HUES6 (cell line): ENCODE measurements around the gene GNLY.

ENCODE experiments used
- H3K27ac ChIP-seq: 2 replicates; pipeline ENCODE4 v1.7.0; 2013; ENCODE audit warnings: low read depth, mild to moderate bottlenecking, low read length, inconsistent platforms
- H3K27me3 ChIP-seq: 2 replicates; pipeline ENCODE4 v1.6.1; 2013; ENCODE audit warnings: low read length; ENCODE audit not compliant: control insufficient read depth, insufficient read depth
- H3K36me3 ChIP-seq: 2 replicates; pipeline ENCODE4 v1.6.1; 2013; ENCODE audit warnings: low read length; ENCODE audit not compliant: control insufficient read depth, insufficient read depth
- H3K4me1 ChIP-seq: 2 replicates; pipeline ENCODE4 v1.6.1; 2013; ENCODE audit warnings: low read length; ENCODE audit not compliant: control insufficient read depth, insufficient read depth
- H3K4me3 ChIP-seq: 2 replicates; pipeline ENCODE4 v1.5.1; 2013; ENCODE audit warnings: low read depth, low read length
- H3K9ac ChIP-seq: one replicate; pipeline ENCODE4 v1.6.1; 2013; ENCODE audit warnings: mild to moderate bottlenecking, low read length
- H3K9me3 ChIP-seq: 2 replicates; pipeline ENCODE4 v1.6.1; 2013; ENCODE audit warnings: low read depth, low read length; ENCODE audit not compliant: control insufficient read depth, insufficient read depth

The GNLY gene

DNA sequence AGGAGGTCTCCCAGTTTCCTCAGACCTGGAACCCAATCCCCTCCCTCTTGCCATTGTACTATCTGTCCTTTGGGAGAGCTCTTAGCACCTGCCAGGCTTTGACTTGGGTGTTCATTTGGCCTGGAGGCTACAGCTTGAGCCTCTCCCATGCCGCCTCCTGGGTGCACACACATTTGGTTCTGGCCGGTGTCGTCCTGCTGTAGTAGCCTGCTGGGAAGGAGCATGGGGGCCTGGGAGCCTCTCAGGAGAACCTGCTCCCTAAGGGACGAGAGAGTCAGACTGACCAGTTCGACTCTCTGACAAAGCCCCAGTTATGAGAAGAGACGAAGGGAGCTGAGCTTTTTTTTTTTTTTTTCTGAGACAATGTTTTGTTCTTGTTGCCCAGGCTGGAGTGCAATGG lies 18.7 kb upstream of the GNLY start:
- H3K4me3 ChIP-seq, result no peak overlapping the region
- H3K9ac ChIP-seq, result no peak overlapping the region
- H3K27ac ChIP-seq, result no peak overlapping the region
- no peaks in the 10 kb centered on the region for H3K9me3 ChIP-seq
- H3K4me1 ChIP-seq, result peaks cover 11% of the 10 kb centered on the region
- peaks cover 3% of the 10 kb centered on the region; the same call in 1 of the 2 replicates for H3K27me3 ChIP-seq
- H3K36me3 ChIP-seq, result no peaks in the 10 kb centered on the region

DNA sequence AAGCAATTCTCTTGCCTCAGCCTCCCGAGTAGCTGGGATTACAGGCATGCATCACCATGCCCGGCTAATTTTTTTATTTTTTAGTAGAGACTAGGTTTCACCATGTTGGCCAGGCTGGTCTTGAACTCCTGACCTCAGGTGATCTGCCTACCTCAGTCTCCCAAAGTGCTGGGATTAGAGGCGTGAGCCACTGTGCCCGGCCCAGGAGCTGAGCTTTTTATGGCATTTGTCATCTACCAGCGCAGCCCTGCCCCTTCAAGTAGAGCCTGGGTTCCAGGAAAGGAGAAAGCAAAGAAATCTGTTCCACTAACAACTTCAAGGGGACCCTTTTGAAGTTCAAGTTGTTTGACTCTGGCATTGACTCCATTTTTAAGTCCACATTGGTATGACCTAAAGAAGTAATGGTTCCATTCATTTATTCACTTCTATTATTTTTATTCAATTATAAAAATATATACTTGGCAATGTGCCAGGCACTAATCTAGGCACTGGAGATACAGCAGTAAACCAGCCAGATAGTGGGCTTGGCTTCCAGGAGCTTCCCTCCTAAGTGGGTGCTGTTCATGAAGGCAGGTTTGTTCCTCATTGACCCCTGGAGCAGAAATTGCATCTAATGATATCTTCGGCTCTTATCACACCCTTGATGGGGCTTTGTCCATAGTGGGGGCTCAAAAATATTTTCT lies 18.2 kb upstream of the GNLY start:
- Histone ChIP-seq H3K4me3 (no peak overlapping the region), H3K27me3 (peaks cover 3% of the 10 kb centered on the region; the same call in 1 of the 2 replicates), H3K9me3 (no peaks in the 10 kb centered on the region), H3K36me3 (no peaks in the 10 kb centered on the region), H3K4me1 (peaks cover 11% of the 10 kb centered on the region), H3K27ac (no peak overlapping the region), H3K9ac (no peak overlapping the region)

DNA sequence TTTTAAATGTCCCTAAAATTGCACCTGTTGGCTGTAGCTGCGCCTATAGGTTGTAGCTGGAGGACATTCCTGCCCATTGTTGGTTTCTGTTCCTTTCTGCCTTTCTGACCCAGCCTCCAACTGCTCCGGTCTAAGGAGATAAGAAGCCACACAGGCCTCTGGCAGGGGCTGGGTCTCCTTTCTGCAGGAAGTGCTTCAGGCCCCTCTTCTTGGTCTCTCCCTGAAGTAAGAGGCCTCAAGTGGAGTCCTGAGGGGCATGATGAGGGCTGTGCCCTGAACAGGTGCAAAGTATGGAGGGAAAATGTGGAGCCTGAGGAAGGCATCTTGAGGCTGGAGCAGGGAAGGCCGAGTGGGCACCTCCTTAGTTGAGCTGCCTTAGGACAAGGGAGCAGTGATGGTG lies 15.8 kb upstream of the GNLY start:
- no peak overlapping the region for H3K27ac ChIP-seq
- H3K4me1 ChIP-seq, result peaks cover 8% of the 10 kb centered on the region
- H3K36me3 ChIP-seq, result no peaks in the 10 kb centered on the region
- no peak overlapping the region for H3K9ac ChIP-seq
- no peaks in the 10 kb centered on the region for H3K9me3 ChIP-seq
- no peak overlapping the region for H3K4me3 ChIP-seq
- peaks cover 3% of the 10 kb centered on the region; the same call in 1 of the 2 replicates for H3K27me3 ChIP-seq

- H3K9me3 ChIP-seq, result no peaks in the 10 kb centered on the region
- H3K27ac ChIP-seq, result no peak overlapping the region
- no peak overlapping the region for H3K9ac ChIP-seq
- H3K4me1 ChIP-seq, result peaks cover 6% of the 10 kb centered on the region
- H3K36me3 ChIP-seq, result no peaks in the 10 kb centered on the region
- H3K27me3 ChIP-seq, result peaks cover 3% of the 10 kb centered on the region; the same call in 1 of the 2 replicates
- peak overlapping the region; percentile 42 for H3K4me3 ChIP-seq
Measured at GRCh38 chr2:85678794-85679672, 15.1 kb upstream of the GNLY start.

DNA sequence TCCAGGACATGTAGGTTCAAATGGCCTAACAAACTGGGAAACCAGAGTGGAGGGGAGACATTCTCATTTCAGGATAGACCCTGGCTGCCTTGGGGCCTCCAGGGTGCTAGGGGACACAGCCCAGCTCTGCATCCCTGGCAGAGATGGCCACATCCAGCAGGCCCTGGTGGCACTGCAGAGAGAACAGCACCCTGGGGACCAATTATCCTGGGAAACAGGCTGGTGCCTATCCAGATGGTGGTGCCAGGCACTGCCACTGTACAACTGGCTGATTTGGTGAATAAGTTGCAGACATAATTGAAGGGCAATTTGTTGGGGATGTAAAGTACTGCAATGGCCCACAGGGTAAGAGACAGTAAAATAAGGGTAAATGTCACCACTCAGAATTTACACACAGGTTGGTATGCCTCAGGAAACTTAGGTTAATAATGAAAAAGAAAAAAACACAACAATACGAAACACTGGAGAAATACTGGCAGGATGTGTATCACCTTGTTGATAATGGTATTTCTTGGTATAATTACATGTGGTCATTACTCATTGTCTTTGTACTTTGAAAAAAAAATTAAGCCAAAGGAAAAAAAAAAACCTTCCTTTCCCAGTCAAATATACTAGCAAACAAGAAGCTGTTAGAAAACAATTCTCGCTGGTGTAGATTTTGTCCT lies 13.3 kb upstream of the GNLY start:
- Histone ChIP-seq H3K9ac (no peak overlapping the region), H3K36me3 (no peaks in the 10 kb centered on the region), H3K9me3 (no peaks in the 10 kb centered on the region), H3K4me3 (no peak overlapping the region), H3K27me3 (peaks cover 3% of the 10 kb centered on the region; the same call in 1 of the 2 replicates), H3K4me1 (peaks cover 6% of the 10 kb centered on the region), H3K27ac (no peak overlapping the region)

DNA sequence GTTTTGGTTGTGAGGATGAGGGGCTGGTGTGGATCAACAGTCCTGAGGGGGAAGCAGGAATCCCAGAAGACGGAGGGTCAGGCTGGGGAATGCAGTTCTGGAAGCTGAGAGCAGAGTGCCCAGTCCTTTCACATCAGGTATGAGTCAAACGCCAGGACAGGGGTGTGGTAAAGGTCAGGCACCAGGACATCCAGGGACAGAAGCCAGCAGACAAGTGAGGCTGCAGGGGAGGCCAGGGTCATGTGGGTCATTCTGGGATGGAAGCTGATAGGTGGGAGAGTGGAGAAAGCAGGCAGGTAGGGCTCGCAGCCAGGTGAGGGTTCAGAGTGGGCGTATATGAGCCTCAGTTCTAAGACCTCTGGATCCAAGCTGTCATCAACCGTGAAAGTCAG lies 12.8 kb upstream of the GNLY start:
- Histone ChIP-seq H3K36me3 (no peaks in the 10 kb centered on the region), H3K9ac (no peak overlapping the region), H3K27me3 (peaks cover 3% of the 10 kb centered on the region; the same call in 1 of the 2 replicates), H3K9me3 (no peaks in the 10 kb centered on the region), H3K27ac (no peak overlapping the region), H3K4me3 (no peak overlapping the region), H3K4me1 (peaks cover 6% of the 10 kb centered on the region)

DNA sequence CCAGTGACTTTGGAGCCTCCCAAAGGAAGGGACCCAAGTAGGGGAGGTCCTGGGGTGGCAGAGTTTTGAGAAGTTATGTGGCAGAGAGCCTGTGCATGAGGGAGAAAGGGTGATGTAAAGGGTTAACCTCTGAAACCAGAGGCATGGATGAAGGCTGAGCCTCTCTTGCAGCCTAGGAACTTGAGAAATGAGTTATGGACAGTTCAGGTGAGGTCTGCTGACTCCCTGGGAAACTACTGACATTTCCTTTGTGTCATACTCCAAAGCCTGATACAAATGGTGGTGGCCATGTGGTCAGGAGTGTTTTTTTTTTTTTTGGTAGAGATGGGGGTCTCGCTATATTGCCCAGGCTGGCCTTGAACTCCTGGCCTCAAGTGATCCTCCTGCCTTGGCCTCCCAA lies 12.4 kb upstream of the GNLY start:
- no peak overlapping the region for H3K9ac ChIP-seq
- peaks cover 3% of the 10 kb centered on the region; the same call in 1 of the 2 replicates for H3K27me3 ChIP-seq
- no peaks in the 10 kb centered on the region for H3K9me3 ChIP-seq
- H3K4me3 ChIP-seq, result no peak overlapping the region
- no peak overlapping the region for H3K27ac ChIP-seq
- peaks cover 6% of the 10 kb centered on the region for H3K4me1 ChIP-seq
- no peaks in the 10 kb centered on the region for H3K36me3 ChIP-seq

DNA sequence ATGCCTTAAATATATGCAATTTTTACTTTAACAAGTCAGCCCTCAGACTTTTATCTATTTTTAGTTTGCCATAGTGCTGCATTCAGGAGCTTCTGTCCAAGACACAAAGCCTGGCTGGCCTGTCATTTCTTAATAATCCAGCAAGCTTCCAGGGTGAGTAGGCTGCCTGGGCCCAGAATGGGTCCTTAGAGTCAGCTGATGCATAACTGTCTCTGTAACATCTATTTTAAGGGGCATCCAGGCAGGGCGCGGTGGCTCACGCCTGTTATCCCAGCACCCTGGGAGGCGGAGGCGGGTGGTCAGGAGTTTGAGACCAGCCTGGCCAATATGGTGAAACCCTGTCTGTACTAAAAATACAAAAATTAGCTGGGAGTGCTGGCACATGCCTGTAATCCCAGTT lies 11.8 kb upstream of the GNLY start:
- Histone ChIP-seq H3K4me1 (peaks cover 6% of the 10 kb centered on the region), H3K36me3 (no peaks in the 10 kb centered on the region), H3K9me3 (no peaks in the 10 kb centered on the region), H3K27me3 (peaks cover 3% of the 10 kb centered on the region; the same call in 1 of the 2 replicates), H3K4me3 (no peak overlapping the region), H3K27ac (no peak overlapping the region), H3K9ac (no peak overlapping the region)

GRCh38 chr2:85684380-85684779 lies 9.8 kb upstream of the GNLY start:
- Histone ChIP-seq H3K36me3 (no peaks in the 10 kb centered on the region), H3K4me3 (no peak overlapping the region), H3K4me1 (no peaks in the 10 kb centered on the region; the same call in 1 of the 2 replicates), H3K9ac (no peak overlapping the region), H3K27me3 (peaks cover 1% of the 10 kb centered on the region; the same call in 1 of the 2 replicates), H3K9me3 (no peaks in the 10 kb centered on the region), H3K27ac (no peak overlapping the region)

- H3K27ac ChIP-seq, result no peak overlapping the region
- H3K9ac ChIP-seq, result no peak overlapping the region
Measured at GRCh38 chr2:85684806-85685205, 9.4 kb upstream of the GNLY start.

More at GRCh38 chr2:85684806-85685205, 9.4 kb upstream of the GNLY start:
- Histone ChIP-seq H3K36me3 (no peaks in the 10 kb centered on the region), H3K4me1 (no peaks in the 10 kb centered on the region; the same call in 1 of the 2 replicates), H3K9me3 (no peaks in the 10 kb centered on the region), H3K27me3 (no peaks in the 10 kb centered on the region), H3K4me3 (no peak overlapping the region)
